Measurements from ENCODE around the gene PLXNA2.
A peak's percentile ranks its signal among the peaks of the same experiment; 100 is the strongest.

Gene PLXNA2

GRCh38 chr1:208265122-208265469 is 20.9 kb upstream of the PLXNA2 start:
- DNase-seq (ENCODE audit: extremely low read depth in 1 of 2, low read depth in 1 of 2) = no peak

- DNase-seq (ENCODE audit: extremely low read depth in 1 of 2, low read depth in 1 of 2) = no peak
Measured at GRCh38 chr1:208264469-208265121, 20.4 kb upstream of the PLXNA2 start.

GRCh38 chr1:208261874-208262273 is 17.7 kb upstream of the PLXNA2 start:
- DNase-seq (ENCODE audit: extremely low read depth in 1 of 2, low read depth in 1 of 2) = no peak

- DNase-seq (ENCODE audit: extremely low read depth in 1 of 2, low read depth in 1 of 2) = no peak
Measured at GRCh38 chr1:208258277-208258676, 14.1 kb upstream of the PLXNA2 start.

GRCh38 chr1:208257351-208257750 is 13.2 kb upstream of the PLXNA2 start:
- no peak for DNase-seq (ENCODE audit: extremely low read depth in 1 of 2, low read depth in 1 of 2)

- no peak for DNase-seq (ENCODE audit: extremely low read depth in 1 of 2, low read depth in 1 of 2)
Measured at GRCh38 chr1:208256556-208256955, 12.4 kb upstream of the PLXNA2 start.

GRCh38 chr1:208256091-208256490 is 11.9 kb upstream of the PLXNA2 start:
- DNase-seq (ENCODE audit: extremely low read depth in 1 of 2, low read depth in 1 of 2) = no peak

- no peak for DNase-seq (ENCODE audit: extremely low read depth in 1 of 2, low read depth in 1 of 2)
Measured at GRCh38 chr1:208254862-208255261, 10.7 kb upstream of the PLXNA2 start.

GRCh38 chr1:208254376-208254775 is 10.2 kb upstream of the PLXNA2 start:
- DNase-seq (ENCODE audit: extremely low read depth in 1 of 2, low read depth in 1 of 2) = no peak

GRCh38 chr1:208252836-208253576 is 8.8 kb upstream of the PLXNA2 start:
- DNase-seq (ENCODE audit: extremely low read depth in 1 of 2, low read depth in 1 of 2) = no peak

GRCh38 chr1:208251911-208252835 is 8.0 kb upstream of the PLXNA2 start:
- DNase-seq (ENCODE audit: extremely low read depth in 1 of 2, low read depth in 1 of 2) = no peak

- no peak for DNase-seq (ENCODE audit: extremely low read depth in 1 of 2, low read depth in 1 of 2)
Measured at GRCh38 chr1:208251015-208251414, 6.8 kb upstream of the PLXNA2 start.

- DNase-seq (ENCODE audit: extremely low read depth in 1 of 2, low read depth in 1 of 2) = no peak
Measured at GRCh38 chr1:208250613-208251012, 6.4 kb upstream of the PLXNA2 start.

GRCh38 chr1:208248991-208249696 is 5.0 kb upstream of the PLXNA2 start:
- no peak for DNase-seq (ENCODE audit: extremely low read depth in 1 of 2, low read depth in 1 of 2)

GRCh38 chr1:208248307-208248801 is 4.2 kb upstream of the PLXNA2 start:
- no peak for DNase-seq (ENCODE audit: extremely low read depth in 1 of 2, low read depth in 1 of 2)

GRCh38 chr1:208247696-208248095 is 3.5 kb upstream of the PLXNA2 start:
- no peak for DNase-seq (ENCODE audit: extremely low read depth in 1 of 2, low read depth in 1 of 2)

- peak; percentile 45 to 67 for DNase-seq (ENCODE audit: extremely low read depth in 1 of 2, low read depth in 1 of 2)
Measured at GRCh38 chr1:208245185-208245705, 1.1 kb upstream of the PLXNA2 start.

- DNase-seq (ENCODE audit: extremely low read depth in 1 of 2, low read depth in 1 of 2) = no peak
Measured at GRCh38 chr1:208243527-208243966, 637 bp downstream of the PLXNA2 start.

- no peak for DNase-seq (ENCODE audit: extremely low read depth in 1 of 2, low read depth in 1 of 2)
Measured at GRCh38 chr1:208242941-208243526, 1.1 kb downstream of the PLXNA2 start.

- no peak for DNase-seq (ENCODE audit: extremely low read depth in 1 of 2, low read depth in 1 of 2)
Measured at GRCh38 chr1:208242146-208242545, 2.0 kb downstream of the PLXNA2 start.
